GM12873 (cell line): ENCODE results near the gene WNT5B.

ENCODE experiments used
- TF ChIP-seq, protein P1 (sequence below): IDR thresholded peaks from 2 replicates; pipeline ENCODE4 v1.5.1; 2012; ENCODE audit warnings: low read depth, mild to moderate bottlenecking, moderate library complexity, low read length, control low read depth; ENCODE audit not compliant: insufficient read depth; ENCODE audit errors: missing control alignments

The WNT5B gene

GRCh38 chr12:1587927-1588574 is 41.0 kb upstream of the WNT5B start:
- TF ChIP-seq, protein P1, sequence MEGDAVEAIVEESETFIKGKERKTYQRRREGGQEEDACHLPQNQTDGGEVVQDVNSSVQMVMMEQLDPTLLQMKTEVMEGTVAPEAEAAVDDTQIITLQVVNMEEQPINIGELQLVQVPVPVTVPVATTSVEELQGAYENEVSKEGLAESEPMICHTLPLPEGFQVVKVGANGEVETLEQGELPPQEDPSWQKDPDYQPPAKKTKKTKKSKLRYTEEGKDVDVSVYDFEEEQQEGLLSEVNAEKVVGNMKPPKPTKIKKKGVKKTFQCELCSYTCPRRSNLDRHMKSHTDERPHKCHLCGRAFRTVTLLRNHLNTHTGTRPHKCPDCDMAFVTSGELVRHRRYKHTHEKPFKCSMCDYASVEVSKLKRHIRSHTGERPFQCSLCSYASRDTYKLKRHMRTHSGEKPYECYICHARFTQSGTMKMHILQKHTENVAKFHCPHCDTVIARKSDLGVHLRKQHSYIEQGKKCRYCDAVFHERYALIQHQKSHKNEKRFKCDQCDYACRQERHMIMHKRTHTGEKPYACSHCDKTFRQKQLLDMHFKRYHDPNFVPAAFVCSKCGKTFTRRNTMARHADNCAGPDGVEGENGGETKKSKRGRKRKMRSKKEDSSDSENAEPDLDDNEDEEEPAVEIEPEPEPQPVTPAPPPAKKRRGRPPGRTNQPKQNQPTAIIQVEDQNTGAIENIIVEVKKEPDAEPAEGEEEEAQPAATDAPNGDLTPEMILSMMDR = no peak

- TF ChIP-seq, protein P1 = no peak
Measured at GRCh38 chr12:1588575-1588947, 40.5 kb upstream of the WNT5B start.

DNA sequence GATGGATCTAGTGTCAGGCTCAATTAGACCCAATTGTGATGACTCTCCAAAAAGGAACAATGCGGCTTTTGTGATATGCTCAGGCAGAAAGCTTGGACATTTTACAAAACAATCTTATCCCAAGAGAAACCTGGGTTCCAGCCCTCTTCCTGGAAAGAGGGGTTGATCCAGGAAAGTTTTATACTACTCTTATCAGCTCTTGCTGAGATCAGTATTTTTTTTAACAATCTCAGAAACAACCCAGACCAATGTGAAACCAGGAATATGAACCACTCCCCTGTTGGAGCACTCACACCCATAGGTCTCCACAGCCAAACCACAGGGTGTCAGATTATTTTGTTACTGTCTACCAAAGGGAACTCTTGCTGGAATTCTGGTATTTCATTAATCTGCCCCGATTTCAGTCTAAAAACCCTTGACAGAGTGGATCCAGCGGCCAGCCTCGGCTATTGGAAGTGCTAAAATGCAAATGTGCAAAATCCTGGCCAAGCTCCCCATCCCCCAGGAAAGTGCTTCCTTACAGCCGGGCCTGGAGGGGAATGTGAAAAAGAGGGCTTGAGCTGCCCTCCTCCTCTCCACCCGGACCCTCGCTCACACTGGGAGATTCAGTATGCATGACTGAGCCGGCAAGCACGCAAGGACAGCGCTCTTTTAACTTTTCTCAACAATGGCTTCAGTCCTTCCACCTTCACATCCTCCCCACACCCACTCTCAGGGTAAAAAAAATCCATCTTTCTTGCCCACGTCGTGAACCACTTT is 38.6 kb upstream of the WNT5B start:
- TF ChIP-seq, protein P1 = no peak

- TF ChIP-seq, protein P1 = peak; percentile 14
Measured at GRCh38 chr12:1591034-1591433, 38.0 kb upstream of the WNT5B start.

DNA sequence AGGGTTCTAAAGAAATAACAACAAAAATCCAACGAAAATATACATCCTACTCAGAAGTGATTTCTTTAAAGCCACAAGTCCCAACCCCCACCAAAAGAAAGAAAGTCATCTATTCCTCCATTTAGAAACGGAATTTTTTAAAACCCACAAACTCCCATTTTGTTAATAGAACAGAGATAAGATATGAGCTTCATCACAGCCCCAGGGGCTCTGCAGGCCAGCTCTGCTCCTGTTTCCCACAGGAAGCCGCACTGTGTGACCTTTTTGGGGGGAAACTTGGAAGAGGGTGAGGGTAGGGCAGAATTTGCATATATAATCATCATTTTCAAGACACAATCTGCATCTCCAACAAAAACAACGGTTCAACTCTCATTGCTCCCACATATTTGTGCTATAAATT is 37.5 kb upstream of the WNT5B start:
- TF ChIP-seq, protein P1 = no peak

DNA sequence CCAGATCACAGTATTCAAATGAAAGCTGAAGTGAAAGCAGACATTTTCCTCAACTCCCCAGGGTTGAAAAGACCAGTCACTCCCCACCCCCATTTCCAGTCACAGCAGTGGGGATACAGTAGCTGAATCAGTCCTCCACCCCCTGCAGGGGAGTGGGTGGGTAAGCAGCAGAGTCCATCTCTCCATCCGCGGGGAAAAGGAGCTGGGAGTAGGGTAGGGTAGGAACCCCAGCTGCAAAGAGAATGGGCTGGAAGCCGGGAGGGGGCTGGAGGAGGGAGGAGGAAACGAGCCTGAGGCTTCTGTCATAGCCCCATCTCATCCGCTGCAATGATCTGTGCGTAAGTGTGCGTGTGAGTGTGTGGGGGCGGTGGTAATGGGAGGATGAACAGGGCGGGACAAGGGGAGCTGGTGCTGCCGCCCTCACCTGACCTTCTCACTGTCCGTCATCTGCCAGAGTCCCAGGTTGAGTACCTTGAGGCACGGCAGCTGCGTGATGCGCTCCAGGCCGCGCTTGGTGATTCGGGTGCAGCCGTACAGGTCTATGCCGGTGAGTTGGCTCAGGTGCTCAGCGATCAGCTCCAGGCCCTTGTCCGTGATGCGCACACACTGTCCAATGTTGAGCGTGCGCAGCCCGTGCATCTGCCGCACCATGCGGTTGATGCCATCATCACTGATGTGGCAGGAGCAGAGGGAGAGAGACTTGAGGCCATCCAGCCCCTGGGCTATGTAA is 36.4 kb upstream of the WNT5B start:
- TF ChIP-seq, protein P1 = no peak
